HG03571 (cell line): ENCODE measurements around the gene ABTB2.

Experiments
- ATAC-seq: cut with Tn5 transposase; IDR thresholded peaks from one replicate; pipeline ENCODE4 v1.9.1; 2021; ENCODE audit not compliant: unreplicated experiment

Gene ABTB2

DNA sequence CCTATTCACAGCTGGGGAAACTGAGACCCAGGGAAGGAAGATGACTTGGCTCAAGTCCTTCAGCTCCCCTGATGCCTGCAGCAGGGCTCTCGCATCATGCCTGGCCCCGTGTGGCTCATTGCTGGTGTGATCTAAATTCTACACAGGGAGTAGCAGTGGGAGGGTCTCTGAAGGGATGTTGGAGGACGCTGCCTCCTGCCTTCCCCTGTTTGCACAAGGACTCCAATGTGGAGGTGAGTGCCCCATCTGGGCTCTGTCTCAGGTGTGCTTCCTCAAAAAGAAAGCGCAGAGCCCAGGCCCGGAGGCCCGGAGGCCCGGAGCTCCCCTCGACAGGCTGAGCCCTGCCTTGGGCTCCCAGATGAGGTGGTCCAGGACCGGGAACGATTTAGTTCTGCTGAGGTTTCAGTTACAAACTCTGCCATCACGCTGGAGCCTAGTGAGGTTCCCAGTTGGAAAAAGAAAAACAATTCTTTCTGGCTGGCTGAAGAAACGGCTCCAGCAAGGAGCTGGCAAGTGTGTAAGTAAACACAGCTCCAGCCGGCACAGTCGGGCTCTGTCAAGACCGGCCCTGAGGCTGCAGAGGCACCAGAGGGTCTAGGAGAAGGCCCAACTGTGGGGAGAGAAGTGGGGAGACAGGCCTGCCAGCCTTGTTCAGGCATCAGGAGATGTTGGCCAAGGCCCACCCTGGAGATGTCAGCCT lies 202.6 kb downstream of the ABTB2 start:
- ATAC-seq: no peak

DNA sequence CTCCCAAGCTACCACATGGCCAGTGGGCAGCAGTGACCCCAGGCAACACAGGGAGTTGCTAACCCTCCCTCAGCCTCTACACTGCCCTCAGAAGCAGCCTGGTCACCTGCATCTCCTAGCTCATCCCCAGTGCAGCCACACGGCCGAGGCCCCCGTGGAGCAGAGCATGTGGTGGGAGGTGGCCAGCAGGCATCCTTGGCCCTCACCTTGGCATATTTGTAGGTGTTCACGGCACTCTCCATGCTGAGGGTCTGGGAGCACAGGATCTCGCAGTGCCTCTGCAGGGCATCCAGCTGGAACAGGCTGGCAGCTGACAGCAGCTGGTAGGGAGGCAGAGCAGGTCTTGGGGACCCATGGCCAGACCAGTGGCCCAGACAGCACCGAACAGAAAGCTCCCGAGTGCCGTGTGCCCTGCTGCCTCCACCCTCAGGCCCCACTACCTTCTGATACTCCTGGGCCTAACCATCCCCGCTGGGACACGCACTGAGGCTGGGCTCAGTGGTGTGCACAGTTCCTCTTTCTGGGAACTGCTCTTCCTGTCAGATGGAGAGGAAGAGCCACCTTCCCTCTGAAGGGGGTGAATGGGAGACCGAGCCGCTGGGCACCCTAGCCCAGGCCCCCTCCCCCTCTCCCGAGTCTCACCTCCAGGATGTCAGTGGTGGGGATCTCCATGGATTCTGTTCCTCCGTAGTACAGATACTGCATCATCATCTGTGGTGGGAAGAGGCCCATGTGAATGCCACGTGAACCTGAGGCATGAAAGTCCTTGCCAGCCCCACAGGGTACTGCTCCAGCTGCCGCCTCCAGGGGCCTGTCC lies 203.5 kb downstream of the ABTB2 start:
- peak; percentile 66 for ATAC-seq

GRCh38 chr11:34151916-34152845 lies 205.6 kb downstream of the ABTB2 start:
- no peak for ATAC-seq

DNA sequence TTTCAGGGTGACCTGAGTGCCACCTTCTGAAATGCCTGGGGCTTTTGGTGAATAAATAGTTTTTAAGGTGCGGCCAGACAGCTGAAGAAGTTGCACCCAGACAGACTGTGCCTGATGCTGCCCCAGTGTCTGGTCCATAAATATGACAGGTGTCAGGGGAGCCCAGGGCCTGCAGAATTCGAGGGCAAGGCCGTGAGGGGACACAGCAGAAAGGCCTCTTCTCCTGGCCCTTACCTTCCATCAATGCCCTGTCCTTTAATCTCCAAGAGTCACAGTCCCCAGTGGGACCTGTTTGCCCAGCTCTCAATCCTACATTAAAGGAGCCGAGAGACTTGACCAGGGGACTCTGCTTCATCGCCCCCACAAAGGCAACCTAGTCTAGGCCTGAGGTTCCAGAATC lies 206.6 kb downstream of the ABTB2 start:
- ATAC-seq: no peak

DNA sequence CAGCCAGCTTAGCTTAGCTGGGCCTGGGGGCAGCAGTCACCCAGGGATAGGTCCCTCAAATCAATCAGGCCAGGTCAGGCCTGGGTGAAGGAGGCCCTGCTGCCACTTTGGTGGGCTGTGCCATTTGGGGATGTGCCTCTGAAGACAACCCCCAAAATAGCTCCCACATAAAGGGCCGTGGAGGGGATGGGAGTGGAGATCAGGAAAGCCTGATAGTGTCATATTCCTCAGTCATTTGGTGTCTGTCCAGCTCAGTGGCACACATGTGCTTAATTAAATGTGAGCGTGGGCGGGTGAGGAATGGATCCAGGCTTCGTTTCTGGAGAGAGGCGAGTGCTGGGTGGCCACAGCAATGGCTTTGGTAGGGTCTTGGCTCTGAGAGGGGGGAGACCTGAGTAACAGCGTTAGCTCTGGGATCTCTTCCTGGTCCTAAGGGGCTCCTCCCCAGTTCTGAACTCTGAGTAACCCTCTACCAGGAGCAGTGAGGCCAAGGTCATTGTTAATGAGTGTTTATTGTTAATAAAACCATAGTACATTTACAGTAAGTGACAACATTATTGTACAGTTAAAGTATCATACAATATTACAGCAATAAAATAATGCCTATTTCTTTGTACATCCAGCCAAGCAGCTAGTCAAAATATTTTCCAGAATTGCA lies 207.2 kb downstream of the ABTB2 start:
- ATAC-seq: no peak

DNA sequence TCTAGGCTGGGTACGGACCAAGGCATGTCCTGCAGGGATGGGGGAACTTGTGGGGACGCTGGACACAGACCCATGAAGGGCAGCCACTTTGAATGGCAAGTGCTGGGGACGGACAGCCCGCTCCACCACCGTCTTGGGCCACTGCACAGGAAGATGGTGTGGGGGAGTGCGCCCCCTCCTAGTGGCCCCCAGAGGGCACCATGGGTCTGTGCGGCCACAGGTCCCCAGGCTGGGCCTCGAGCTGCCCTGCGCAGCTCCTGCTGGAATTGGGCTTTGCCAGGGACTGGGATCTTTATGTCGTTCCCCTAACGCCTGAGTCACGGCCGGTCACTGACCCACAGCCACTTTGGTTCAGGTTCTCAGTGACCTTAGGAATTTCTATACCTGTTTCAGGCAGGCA lies 208.0 kb downstream of the ABTB2 start:
- no peak for ATAC-seq

- ATAC-seq: no peak
These were observed 208.5 kb downstream of the ABTB2 start for GRCh38 chr11:34149274-34149673.

GRCh38 chr11:34148504-34149165 lies 209.2 kb downstream of the ABTB2 start:
- ATAC-seq: no peak

DNA sequence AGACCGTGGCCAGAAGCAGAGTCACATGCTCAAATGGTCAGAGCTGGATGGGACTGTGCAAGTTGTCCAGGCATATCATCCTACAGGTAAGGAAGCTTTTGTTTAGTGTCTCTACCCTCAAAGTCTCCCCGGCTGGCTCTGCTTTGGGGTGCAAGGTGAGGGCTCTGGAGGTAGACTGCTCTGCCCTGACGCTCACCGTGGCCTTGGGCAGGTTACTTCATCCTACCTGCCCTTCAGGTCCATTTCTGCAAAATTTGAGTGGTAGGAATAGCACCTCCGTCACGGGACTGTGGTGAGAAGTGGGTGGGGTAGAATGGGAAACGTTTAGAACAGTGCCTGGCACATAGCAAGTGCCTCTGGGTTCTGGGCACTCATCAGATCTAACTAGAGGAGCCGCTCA lies 210.2 kb downstream of the ABTB2 start:
- ATAC-seq: no peak

DNA sequence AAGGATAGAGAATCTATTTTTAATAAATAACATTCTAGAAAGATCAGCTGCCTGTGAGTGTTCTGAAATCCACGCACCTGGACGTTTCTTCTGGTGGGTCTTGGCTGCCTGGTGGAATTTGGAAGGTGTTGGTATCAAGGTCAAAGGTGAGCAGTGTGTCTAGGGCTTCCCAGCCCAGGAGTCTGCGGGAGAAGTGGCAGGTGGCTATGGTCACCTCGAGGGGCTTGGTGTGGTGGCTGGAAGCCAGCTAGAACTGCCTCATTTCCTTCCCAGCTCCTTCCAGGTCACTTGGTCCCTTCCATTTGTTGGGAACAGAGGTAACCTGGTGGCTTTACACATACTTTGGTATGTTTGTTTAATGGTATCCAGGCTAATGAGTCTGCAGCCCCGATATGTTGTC lies 210.9 kb downstream of the ABTB2 start:
- ATAC-seq: no peak

GRCh38 chr11:34146411-34146810 lies 211.4 kb downstream of the ABTB2 start:
- no peak for ATAC-seq

DNA sequence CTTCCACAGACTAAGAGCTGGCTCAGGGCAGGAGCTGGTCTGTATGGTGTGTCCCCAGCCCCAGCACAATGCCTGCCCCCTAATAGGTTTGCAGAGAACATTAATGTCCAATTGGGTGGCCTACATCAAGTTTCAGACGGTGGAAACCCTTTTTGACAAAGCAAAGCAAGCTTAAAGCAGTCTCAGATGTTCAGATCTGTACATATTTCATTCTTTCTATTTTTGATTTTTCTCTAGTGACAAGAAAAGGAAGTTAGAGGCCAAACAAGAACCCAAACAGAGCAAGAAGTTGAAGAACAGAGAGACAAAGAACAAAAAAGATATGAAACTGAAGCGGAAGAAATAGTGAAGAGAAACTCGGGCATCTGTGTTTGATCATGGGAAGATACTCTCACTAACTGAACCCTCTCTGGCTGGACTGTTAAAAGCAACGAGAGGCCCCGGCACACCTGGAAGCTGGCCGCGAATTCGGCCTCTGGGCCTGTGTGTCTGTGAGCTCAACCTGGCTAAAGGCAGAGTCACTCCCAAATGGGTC lies 211.9 kb downstream of the ABTB2 start:
- ATAC-seq: peak; percentile 40

- ATAC-seq: peak; percentile 51
These were observed 212.7 kb downstream of the ABTB2 start for GRCh38 chr11:34145073-34145472.

GRCh38 chr11:34143048-34143447 lies 214.8 kb downstream of the ABTB2 start:
- no peak for ATAC-seq

- ATAC-seq: no peak
These were observed 217.7 kb downstream of the ABTB2 start for GRCh38 chr11:34140149-34140548.

GRCh38 chr11:34139346-34139745 lies 218.5 kb downstream of the ABTB2 start:
- no peak for ATAC-seq

DNA sequence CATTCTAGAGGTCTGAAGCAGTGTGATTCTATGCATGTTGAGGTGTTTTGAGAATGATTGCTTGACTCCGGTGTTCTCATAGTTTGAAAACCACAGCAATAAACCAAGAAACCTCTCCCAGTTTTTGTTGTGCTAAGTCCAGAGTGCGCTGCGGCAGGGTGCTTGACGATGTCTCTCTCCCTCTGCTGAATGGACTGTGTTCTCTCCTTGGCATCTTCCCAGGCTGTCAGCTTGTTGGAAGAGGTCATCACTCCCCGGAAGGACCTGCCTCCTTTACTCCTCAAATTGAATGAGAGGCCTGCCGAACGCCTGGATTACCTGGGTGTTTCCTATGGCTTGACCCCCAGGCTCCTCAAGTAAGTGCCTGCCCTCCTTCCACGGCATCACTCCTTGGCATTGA lies 221.4 kb downstream of the ABTB2 start:
- ATAC-seq: no peak

DNA sequence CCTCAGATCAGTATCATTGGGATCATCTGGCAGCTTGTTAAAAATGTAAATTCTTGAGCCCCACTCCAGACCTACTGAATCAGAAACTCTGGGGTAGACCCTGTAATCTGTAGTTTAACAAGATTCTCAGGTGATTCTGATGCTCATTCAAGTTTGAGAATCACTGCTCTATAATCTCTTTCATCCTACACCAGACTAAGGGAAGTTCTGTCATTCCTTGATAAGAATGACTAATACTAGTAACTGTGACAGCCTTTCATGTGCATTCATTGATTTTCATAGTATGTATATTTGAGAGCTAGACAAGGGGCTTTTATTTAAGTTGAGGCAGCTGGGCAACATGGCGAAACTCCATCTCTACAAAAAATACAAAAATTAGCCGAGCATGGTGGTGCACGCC lies 222.4 kb downstream of the ABTB2 start:
- ATAC-seq: no peak

DNA sequence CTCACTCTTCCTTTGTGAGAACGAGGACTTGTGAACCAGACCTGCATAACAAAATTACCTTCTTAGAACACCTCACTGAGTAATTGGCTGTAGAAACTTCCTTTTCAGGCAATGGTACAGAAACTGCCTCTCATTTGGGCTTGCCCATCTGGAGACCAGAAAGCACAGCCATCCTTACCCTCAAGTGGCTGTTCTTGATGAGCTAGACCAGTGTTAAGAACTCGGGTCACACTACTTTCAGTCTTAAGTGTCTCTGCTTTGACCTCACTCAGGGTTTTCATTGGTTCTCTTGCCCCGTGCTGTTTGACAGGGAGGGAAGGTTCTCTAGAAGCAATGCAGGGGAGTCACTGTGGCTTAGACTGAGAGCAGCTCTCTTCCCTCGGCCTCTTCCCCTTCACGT lies 223.0 kb downstream of the ABTB2 start:
- no peak for ATAC-seq
